HG02885 (cell line): ENCODE data around the gene GGT7.
"Not testable (repeated sequence)": the region's sequence is repeated elsewhere in the genome, so short reads cannot be mapped to it uniquely, and the experiment has no call there.

Experiments
- ATAC-seq: cut with Tn5 transposase; IDR thresholded peaks from one replicate; pipeline ENCODE4 v1.9.1; 2021; ENCODE audit warnings: mild to moderate bottlenecking; ENCODE audit not compliant: unreplicated experiment, poor library complexity

The GGT7 gene

DNA sequence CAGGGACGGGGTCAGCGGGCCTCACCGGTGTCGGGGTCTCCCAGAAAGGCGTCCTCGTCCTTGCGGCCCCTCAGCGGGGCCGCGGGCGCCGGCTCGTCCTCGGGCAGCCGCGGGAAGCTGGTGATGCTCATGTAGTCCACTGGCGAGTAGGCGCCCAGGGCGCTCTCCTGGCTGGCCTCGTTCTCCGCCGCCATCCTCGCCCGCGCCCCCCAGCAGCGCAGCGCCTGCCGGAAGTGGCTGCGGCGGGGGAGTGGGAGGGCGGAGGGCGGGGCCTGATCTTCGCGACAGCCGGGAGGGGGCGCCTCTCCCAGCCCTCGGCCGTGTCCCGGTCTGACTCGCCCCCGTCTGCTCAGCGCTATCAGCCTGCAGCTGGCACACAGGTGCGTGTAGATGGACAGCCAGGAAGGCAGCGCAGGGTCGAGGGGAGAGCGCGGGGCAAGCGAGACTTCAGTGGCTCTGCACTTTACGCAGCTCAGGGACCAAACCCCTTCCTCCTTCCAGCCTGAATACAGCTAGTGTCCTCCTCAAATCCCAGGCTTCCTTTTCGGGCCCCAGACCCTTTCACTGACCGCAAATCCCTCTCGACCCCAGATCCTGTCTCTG lies at the start of gene GGT7:
TSS of gene GGT7 (minus strand) at position 235 of the 603 bp plus-strand sequence. CDS start at position 194, 41 bp downstream.
- ATAC-seq, result peak; percentile 54

DNA sequence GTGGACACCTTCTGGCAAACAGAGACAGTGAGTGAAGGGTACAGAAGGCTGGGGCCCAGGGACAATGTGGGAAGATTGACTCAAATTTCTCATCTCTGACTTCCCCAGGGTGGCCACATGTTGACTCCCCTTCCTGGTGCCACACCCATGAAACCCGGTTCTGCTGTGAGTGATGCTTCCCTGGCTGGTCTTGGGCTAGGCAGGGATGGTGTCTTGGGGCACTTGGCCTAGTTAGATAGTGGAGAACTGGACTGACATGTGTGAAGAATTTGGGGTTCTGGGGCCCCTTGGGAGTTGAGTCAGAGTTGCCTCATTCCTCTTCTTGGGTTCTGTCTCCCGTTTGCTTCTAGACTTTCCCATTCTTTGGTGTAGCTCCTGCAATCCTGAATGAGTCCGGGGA lies 48.8 kb upstream of the GGT7 start:
- no peak for ATAC-seq

GRCh38 chr20:34920055-34920454 lies 47.4 kb upstream of the GGT7 start:
- no peak for ATAC-seq

GRCh38 chr20:34916774-34917354 lies 44.2 kb upstream of the GGT7 start:
- ATAC-seq, result no peak

DNA sequence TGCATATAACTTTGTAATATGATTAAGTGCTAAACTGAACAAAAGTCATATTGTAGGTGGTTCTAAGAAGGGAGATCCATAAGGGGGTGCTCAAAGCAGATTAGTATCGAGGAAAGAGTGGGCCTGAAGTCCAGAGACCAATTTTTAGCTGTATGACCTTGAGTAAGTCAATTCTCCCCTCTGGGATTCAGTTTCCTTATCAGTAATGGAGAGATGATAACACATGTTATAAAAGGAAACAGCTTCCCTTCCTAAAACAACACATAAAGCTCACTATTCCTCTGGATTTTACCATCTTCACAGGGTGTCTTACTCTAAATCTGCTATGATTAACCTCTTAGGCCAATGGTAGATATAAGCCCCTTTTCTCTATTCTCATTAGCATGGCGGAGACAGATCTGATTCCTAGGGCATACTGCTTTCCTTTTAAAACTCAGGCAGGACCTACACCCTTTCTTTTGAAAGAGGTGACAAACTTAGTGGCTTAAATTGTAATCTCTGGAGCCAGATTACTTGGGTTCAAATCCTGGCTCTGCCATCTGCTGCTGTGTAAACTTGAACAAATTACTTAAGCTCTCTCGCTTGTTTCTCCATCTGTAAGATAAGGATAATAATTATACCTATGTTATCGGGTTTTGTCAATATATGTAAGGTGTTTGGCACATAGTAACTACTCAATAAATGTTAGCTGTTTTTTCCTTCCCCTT lies 43.2 kb upstream of the GGT7 start:
- ATAC-seq, result no peak

GRCh38 chr20:34915131-34915530 lies 42.5 kb upstream of the GGT7 start:
- no peak for ATAC-seq

GRCh38 chr20:34907616-34908469 lies 35.2 kb upstream of the GGT7 start:
- ATAC-seq, result no peak

DNA sequence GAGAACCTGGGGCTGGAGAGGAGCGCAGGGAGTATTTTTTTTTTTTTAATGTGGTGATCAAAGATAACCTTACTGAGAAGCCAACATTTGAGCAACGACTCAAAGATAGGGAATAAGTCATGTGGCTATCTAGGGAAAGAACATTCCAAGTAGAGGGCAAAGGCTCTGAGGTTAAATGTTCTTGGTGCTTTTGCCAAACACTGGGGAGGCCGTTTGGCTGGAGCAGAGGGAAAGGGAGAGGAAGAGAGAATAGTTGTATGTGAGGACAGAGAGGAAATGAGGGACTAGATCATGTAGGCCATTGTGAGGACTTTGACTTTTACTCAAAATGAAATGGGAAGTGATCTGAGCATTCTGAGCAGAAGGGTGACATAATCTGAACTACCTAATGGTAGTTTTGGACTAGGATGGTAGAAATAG lies 31.6 kb upstream of the GGT7 start:
- no peak for ATAC-seq

DNA sequence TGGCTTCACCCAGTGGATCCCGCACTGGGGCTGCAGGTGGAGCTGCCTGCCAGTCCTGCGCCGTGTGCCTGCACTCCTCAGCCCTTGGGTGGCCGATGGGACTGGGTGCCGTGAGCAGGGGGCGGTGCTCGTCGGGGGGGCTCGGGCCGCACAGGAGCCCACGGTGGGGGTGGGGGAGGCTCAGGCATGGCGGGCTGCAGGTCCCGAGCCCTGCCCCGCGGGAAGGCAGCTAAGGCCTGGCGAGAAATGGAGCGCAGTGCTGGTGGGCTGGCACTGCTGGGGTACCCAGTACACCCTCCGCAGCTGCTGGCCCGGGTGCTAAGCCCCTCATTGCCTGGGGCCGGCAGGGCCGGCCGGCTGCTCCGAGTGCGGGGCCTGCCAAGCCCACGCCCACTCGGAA lies 26.1 kb upstream of the GGT7 start:
- ATAC-seq, result not testable (repeated sequence)

DNA sequence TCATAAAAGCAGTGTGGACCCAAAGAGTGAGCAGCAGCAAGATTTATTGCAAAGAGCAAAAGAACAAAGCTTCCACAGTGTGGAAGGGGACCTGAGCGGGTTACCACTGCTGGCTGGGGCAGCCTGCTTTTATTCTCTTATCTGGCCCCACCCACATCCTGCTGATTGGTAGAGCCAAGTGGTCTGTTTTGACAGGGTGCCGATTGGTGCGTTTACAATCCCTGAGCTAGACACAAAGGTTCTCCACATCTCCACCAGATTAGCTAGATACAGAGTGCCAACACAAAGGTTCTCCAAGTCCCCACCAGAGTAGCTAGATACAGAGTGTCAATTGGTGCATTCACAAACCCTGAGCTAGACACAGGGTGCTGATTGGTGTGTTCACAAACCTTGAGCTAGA lies 25.5 kb upstream of the GGT7 start:
- ATAC-seq, result not testable (repeated sequence)

DNA sequence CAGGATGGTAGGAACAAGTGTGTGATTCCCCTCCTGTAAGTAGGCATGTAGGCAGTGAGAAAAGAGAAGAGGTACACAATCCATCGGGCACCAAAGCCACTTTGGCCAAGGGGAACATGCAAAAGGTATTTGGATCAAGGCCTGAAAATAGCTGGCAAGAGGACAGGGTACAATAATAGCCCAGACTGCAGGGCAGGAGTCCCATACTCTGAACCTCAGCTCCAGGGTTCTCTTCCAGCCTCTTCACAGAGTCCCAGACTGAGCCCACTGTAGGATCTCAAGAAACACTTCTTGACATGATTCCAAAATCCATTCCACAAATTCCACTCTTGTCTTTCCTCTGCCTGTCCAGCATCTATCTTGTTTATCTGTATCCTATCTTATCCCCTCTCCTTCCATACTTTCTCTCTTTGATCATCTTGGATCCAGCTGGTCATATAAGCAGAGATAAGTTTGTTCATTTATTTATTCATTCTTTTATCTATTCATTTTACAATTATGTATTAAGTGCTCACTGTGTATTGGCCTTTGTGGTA lies 23.5 kb upstream of the GGT7 start:
- no peak for ATAC-seq

- no peak for ATAC-seq
These were observed 22.8 kb upstream of the GGT7 start for GRCh38 chr20:34895465-34895864.

DNA sequence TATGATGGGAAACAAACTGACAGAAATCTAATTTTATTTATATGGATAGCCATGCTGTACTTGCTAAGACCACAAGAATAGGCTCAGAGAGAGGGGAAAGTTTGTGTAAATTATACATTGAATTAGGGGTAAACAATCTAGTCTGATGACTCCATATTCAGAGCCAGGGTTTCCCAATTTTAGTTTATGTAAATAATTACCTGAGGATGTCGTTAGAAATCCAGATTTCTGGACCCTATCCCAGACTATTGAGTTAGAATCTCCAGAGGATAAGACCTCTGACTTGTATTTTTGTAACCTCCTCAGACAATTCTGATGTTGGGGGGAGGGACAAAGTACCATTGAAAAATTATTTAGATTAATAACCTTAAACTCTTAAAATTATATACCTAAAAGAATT lies 22.1 kb upstream of the GGT7 start:
- no peak for ATAC-seq

GRCh38 chr20:34892671-34893070 lies 20.0 kb upstream of the GGT7 start:
- ATAC-seq, result no peak

GRCh38 chr20:34891166-34892062 lies 18.8 kb upstream of the GGT7 start:
- no peak for ATAC-seq

GRCh38 chr20:34888468-34888867 lies 15.8 kb upstream of the GGT7 start:
- ATAC-seq, result no peak

DNA sequence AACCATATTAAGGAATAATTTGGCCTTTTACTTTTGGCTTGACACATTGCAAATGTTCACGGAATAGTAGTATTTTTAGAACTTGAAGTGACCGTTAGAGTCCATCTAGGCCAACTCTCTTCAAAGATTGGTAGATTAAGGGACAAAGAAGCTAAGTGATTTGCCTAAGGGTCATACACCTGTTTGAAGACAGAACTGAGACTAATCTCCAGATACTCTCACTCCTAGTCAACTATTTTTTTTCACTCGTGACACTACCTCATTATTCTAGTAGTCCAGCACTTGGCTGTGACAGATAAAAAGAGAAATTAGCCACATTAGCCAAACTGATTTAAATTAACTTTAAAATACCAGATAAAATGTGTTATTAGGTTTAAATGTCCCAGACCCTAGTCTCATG lies 14.4 kb upstream of the GGT7 start:
- ATAC-seq, result no peak

- no peak for ATAC-seq
These were observed 13.5 kb upstream of the GGT7 start for GRCh38 chr20:34886122-34886521.

DNA sequence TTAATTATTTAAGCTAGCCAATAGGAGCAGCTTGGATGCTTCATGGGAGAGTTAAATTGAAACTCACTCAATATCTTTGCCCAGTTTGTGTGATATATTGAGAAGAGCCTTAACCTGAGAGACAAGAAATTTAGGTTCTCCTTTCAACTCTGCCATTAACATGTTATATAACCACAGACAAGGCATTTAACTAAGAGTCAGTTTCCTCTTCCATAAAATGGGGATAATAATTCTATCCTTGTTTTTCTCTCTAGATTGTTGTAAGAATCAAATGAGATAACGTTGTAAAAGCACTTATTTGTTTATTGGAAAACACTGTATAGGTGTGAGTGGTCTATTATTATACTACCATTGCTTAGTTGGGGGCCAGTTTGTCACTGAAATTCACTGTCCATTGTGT lies 11.6 kb upstream of the GGT7 start:
- ATAC-seq, result no peak

GRCh38 chr20:34883809-34884208 lies 11.2 kb upstream of the GGT7 start:
- no peak for ATAC-seq
